ENCODE data around the gene KCNJ14.

DNA sequence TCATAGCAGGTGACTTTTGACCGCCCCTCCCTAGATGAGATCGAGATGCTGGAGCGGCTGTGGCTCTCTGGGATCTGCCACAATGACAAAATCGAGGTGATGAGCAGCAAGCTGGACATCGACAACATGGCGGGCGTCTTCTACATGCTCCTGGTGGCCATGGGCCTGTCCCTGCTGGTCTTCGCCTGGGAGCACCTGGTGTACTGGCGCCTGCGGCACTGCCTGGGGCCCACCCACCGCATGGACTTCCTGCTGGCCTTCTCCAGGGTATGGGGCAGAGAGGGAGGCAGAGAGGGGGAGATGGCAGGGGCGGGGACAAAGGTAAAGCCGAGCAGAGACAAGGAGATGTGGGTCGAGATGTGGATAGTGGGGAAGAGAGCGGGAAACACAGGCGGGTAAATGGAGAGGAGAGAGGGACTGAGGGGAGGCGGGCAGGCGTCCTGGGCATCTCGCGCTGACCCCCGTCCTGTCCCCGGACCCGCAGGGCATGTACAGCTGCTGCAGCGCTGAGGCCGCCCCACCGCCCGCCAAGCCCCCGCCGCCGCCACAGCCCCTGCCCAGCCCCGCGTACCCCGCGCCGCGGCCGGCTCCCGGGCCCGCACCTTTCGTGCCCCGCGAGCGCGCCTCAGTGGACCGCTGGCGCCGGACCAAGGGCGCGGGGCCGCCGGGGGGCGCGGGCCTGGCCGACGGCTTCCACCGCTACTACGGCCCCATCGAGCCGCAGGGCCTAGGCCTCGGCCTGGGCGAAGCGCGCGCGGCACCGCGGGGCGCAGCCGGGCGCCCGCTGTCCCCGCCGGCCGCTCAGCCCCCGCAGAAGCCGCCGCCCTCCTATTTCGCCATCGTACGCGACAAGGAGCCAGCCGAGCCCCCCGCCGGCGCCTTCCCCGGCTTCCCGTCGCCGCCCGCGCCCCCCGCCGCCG lies 13.0 kb upstream of the KCNJ14 start:
- TF ChIP-seq, protein P1, sequence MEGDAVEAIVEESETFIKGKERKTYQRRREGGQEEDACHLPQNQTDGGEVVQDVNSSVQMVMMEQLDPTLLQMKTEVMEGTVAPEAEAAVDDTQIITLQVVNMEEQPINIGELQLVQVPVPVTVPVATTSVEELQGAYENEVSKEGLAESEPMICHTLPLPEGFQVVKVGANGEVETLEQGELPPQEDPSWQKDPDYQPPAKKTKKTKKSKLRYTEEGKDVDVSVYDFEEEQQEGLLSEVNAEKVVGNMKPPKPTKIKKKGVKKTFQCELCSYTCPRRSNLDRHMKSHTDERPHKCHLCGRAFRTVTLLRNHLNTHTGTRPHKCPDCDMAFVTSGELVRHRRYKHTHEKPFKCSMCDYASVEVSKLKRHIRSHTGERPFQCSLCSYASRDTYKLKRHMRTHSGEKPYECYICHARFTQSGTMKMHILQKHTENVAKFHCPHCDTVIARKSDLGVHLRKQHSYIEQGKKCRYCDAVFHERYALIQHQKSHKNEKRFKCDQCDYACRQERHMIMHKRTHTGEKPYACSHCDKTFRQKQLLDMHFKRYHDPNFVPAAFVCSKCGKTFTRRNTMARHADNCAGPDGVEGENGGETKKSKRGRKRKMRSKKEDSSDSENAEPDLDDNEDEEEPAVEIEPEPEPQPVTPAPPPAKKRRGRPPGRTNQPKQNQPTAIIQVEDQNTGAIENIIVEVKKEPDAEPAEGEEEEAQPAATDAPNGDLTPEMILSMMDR (IDR thresholded peaks at IDR 0.05), result no peak
- TF ChIP-seq EP300 (IDR thresholded peaks at IDR 0.05), result no peak

Data from gastroesophageal sphincter (tissue), 3 donors.